Endodermal cell (in vitro differentiated cells): ENCODE data around the gene SUGCT. TPM values are rescaled to one million over a fixed set of nuclear protein-coding genes. Genes with fewer than 3 reads are reported as not detected.

Experiments
- DNase-seq: peaks from one replicate; pipeline ENCODE4 v3.0.0-alpha.2; 2017
- H3K27ac ChIP-seq: 2 replicates; pipeline ENCODE4 v1.5.1; 2013; ENCODE audit warnings: mild to moderate bottlenecking, low read depth, low read length, moderate library complexity
- H3K27me3 ChIP-seq: 2 replicates; pipeline ENCODE4 v1.6.1; 2013; ENCODE audit warnings: mild to moderate bottlenecking, low read length, moderate library complexity; ENCODE audit not compliant: insufficient read depth, control insufficient read depth, poor library complexity, severe bottlenecking
- H3K36me3 ChIP-seq: 2 replicates; pipeline ENCODE4 v1.7.0; 2013; ENCODE audit warnings: mild to moderate bottlenecking, low read length, moderate library complexity; ENCODE audit not compliant: control insufficient read depth, insufficient read depth
- H3K4me1 ChIP-seq: one replicate; pipeline ENCODE4 v1.7.0; 2013; ENCODE audit warnings: low read length; ENCODE audit not compliant: control insufficient read depth, insufficient read depth
- H3K4me3 ChIP-seq: 2 replicates; pipeline ENCODE4 v1.5.1; 2013; ENCODE audit warnings: mild to moderate bottlenecking, low read length, moderate library complexity
- H3K9ac ChIP-seq: 2 replicates; pipeline ENCODE4 v1.6.1; 2013; ENCODE audit warnings: mild to moderate bottlenecking, low read length, moderate library complexity; ENCODE audit not compliant: poor library complexity, severe bottlenecking; ENCODE audit errors: extremely low read depth
- H3K9me3 ChIP-seq: 2 replicates; pipeline ENCODE4 v1.6.1; 2013; ENCODE audit warnings: mild to moderate bottlenecking, low read length, moderate library complexity; ENCODE audit not compliant: control insufficient read depth
- H3K27ac Mint-ChIP-seq: 2 replicates; pipeline ENCODE4 v1.8.0; 2020; ENCODE audit warnings: mixed read lengths
- H3K27me3 Mint-ChIP-seq: 2 replicates; pipeline ENCODE4 v1.8.0; 2021; ENCODE audit warnings: mild to moderate bottlenecking, mixed read lengths; ENCODE audit not compliant: insufficient read depth
- H3K36me3 Mint-ChIP-seq: 2 replicates; pipeline ENCODE4 v1.8.0; 2020; ENCODE audit warnings: low read depth, mixed read lengths
- H3K4me1 Mint-ChIP-seq: 2 replicates; pipeline ENCODE4 v1.8.0; 2020; ENCODE audit warnings: mixed read lengths
- H3K4me3 Mint-ChIP-seq: 2 replicates; pipeline ENCODE4 v1.8.0; 2020; ENCODE audit warnings: mild to moderate bottlenecking, moderate library complexity, mixed read lengths
- H3K9me3 Mint-ChIP-seq: 2 replicates; pipeline ENCODE4 v1.8.0; 2020; ENCODE audit warnings: mild to moderate bottlenecking, mixed read lengths
- WGBS, 2 experiments: methylation state at CpG; one replicate each; pipeline versions ENCODE4 v1.1.5 to v1.1.7; 2013; ENCODE audit warnings: missing lambda C conversion rate in 2 of 2, mixed read lengths in 1 of 2; ENCODE audit not compliant: insufficient coverage in 1 of 2, insufficient read length in 1 of 2; 5-methylcytosine and 5-hydroxymethylcytosine counted together
- total RNA-seq, 2 donors: library from RNA; stranded (reverse); fragmentation: NEBNext Ultra II Directional in 1 of 2; extraction: Animal tissue kit (Norgen Biotek cat#: 25700) in 1 of 2; gene quantifications; 2 replicates in 1 of 2; 3 replicates in 1 of 2; pipeline ENCODE4 v1.2.1, GENCODE V29; 2021
- TF ChIP-seq, protein P1 (sequence below): fragments of 200-600 bp; sonication (generic); conservative IDR thresholded peaks from 2 replicates; pipeline ENCODE4 v1.5.0; 2021; ENCODE audit warnings: antibody characterized with exemption, mild to moderate bottlenecking

Gene SUGCT
- total RNA-seq, 2 donors from 2014 or later = 3.6 to 3.9 TPM

- Histone ChIP-seq H3K36me3 (no peaks in the 10 kb centered on the region), H3K9ac (no peak overlapping the region), H3K4me1 (no peaks in the 10 kb centered on the region), H3K27ac (no peak overlapping the region), H3K27me3 (peaks cover 6% of the 10 kb centered on the region), H3K9me3 (no peaks in the 10 kb centered on the region), H3K4me3 (no peak overlapping the region)
- no peak overlapping the region for H3K27ac Mint-ChIP-seq
- H3K4me1 Mint-ChIP-seq = no peaks in the 10 kb centered on the region
- H3K36me3 Mint-ChIP-seq = no peaks in the 10 kb centered on the region
- no peaks in the 10 kb centered on the region for H3K9me3 Mint-ChIP-seq
- no peaks in the 10 kb centered on the region for H3K27me3 Mint-ChIP-seq
- no peak overlapping the region for H3K4me3 Mint-ChIP-seq
- 100% methylated on average over 1 of the region's 2 CpGs; no CpG with 5 or more reads in 1 of the 2 experiments for WGBS, 2 experiments
- TF ChIP-seq, protein P1, sequence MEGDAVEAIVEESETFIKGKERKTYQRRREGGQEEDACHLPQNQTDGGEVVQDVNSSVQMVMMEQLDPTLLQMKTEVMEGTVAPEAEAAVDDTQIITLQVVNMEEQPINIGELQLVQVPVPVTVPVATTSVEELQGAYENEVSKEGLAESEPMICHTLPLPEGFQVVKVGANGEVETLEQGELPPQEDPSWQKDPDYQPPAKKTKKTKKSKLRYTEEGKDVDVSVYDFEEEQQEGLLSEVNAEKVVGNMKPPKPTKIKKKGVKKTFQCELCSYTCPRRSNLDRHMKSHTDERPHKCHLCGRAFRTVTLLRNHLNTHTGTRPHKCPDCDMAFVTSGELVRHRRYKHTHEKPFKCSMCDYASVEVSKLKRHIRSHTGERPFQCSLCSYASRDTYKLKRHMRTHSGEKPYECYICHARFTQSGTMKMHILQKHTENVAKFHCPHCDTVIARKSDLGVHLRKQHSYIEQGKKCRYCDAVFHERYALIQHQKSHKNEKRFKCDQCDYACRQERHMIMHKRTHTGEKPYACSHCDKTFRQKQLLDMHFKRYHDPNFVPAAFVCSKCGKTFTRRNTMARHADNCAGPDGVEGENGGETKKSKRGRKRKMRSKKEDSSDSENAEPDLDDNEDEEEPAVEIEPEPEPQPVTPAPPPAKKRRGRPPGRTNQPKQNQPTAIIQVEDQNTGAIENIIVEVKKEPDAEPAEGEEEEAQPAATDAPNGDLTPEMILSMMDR = no peak
- DNase-seq = no peak
These were observed 290.9 kb downstream of the SUGCT start for GRCh38 chr7:40425696-40426095.

DNA sequence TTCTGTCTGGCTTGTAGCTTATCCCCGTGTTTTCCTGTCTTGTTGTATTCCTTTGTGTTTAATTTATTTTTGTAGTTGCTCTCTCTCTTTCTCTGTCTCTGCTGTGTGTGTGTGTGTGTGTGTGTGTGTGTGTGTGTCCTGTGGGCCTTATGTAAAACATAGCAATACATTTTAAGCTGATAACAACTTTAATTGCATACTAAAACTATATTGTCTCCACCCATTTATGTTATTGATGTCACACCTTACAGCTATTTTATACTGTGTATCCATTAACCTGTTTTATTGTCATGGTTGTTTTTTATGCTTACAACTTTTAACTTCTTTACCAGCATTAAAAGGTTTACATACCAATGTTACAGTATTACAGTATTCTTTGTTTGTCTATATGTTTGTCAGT, 293.6 kb downstream of the SUGCT start:
- H3K9me3 ChIP-seq = peaks cover 5% of the 10 kb centered on the region
- no peaks in the 10 kb centered on the region for H3K27me3 ChIP-seq
- H3K9ac ChIP-seq = no peak overlapping the region
- H3K4me3 ChIP-seq = no peak overlapping the region
- Mint-ChIP-seq H3K9me3 (peaks cover 10% of the 10 kb centered on the region), H3K4me3 (no peak overlapping the region), H3K27me3 (no peaks in the 10 kb centered on the region), H3K27ac (no peak overlapping the region), H3K36me3 (no peaks in the 10 kb centered on the region), H3K4me1 (no peaks in the 10 kb centered on the region)
- DNase-seq = no peak
- WGBS, 2 experiments = 89% methylated on average over 1 of the region's 1 CpG; no CpG with 5 or more reads in 1 of the 2 experiments
- TF ChIP-seq, protein P1 = no peak
- no peaks in the 10 kb centered on the region for H3K36me3 ChIP-seq
- no peak overlapping the region for H3K27ac ChIP-seq
- H3K4me1 ChIP-seq = no peaks in the 10 kb centered on the region

DNA sequence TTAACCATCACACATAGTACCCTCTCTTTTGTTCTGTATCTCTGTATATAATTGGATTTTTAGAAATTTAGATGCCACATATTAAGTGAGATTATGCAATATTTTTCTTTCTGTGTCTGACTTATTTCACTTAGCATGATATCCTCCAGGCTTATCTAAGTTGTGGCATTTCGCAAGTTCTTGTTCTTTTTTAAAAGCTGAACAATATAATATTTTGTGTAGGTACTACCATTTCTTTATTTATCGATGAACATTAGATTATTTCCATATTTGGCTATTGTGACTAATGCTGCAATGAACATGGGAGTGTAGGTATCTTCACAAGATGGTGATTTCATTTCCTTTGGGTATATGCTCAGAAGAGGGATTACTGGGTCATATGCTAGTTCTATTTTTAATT, 295.0 kb downstream of the SUGCT start:
- no peak for DNase-seq
- H3K27ac Mint-ChIP-seq = no peak overlapping the region
- 100% methylated on average over 1 of the region's 2 CpGs; no CpG with 5 or more reads in 1 of the 2 experiments for WGBS, 2 experiments
- Histone ChIP-seq H3K9ac (no peak overlapping the region), H3K4me3 (no peak overlapping the region), H3K9me3 (peaks cover 5% of the 10 kb centered on the region), H3K27ac (no peak overlapping the region), H3K27me3 (no peaks in the 10 kb centered on the region), H3K36me3 (no peaks in the 10 kb centered on the region), H3K4me1 (no peaks in the 10 kb centered on the region)
- TF ChIP-seq, protein P1 = no peak
- no peaks in the 10 kb centered on the region for H3K27me3 Mint-ChIP-seq
- no peaks in the 10 kb centered on the region for H3K36me3 Mint-ChIP-seq
- peaks cover 10% of the 10 kb centered on the region for H3K9me3 Mint-ChIP-seq
- no peak overlapping the region for H3K4me3 Mint-ChIP-seq
- H3K4me1 Mint-ChIP-seq = no peaks in the 10 kb centered on the region
